Fibroblast of lung (primary cell): ENCODE results near the gene ZNF680. TPM values are rescaled to one million over a fixed set of nuclear protein-coding genes. Genes with fewer than 3 reads are reported as not detected.

Experiments
- DNase-seq, 2 donors: peaks; one replicate each; pipeline versions ENCODE4 v3.0.0 to v3.0.0-alpha.2; 2010; ENCODE audit warnings: low read depth in 2 of 2
- H2AFZ ChIP-seq: 2 replicates; pipeline ENCODE4 v1.5.1; 2012; ENCODE audit warnings: low read length, control low read depth, inconsistent platforms
- H3K27ac ChIP-seq: 2 replicates; pipeline ENCODE4 v1.5.1; 2011; ENCODE audit warnings: low read length, control low read depth; ENCODE audit not compliant: insufficient read depth
- H3K27me3 ChIP-seq: 2 replicates; pipeline ENCODE4 v1.5.1; 2011; ENCODE audit warnings: mild to moderate bottlenecking, low read length; ENCODE audit not compliant: control insufficient read depth, insufficient read depth
- H3K36me3 ChIP-seq: 2 replicates; pipeline ENCODE4 v1.5.1; 2011; ENCODE audit warnings: low read length; ENCODE audit not compliant: control insufficient read depth, insufficient read depth
- H3K4me1 ChIP-seq: 2 replicates; pipeline ENCODE4 v1.5.1; 2011; ENCODE audit warnings: low read length; ENCODE audit not compliant: control insufficient read depth, insufficient read depth; ENCODE audit errors: extremely low read depth
- H3K4me2 ChIP-seq: 2 replicates; pipeline ENCODE4 v1.5.1; 2011; ENCODE audit warnings: low read length, control low read depth; ENCODE audit not compliant: insufficient read depth; ENCODE audit errors: extremely low read depth
- H3K4me3 ChIP-seq, 4 experiments: fragments of 200-600 bp in 1 of 4; sonication (generic) in 1 of 4; replicated peaks in 1 of 4; 2 replicates each; pipeline ENCODE4 v1.5.1; 2011 to 2016; ENCODE audit warnings: low read length in 4 of 4, low read depth in 3 of 4, mild to moderate bottlenecking in 3 of 4, control low read depth in 2 of 4, inconsistent platforms in 1 of 4, mixed read lengths in 1 of 4; ENCODE audit not compliant: insufficient read depth in 1 of 4; ENCODE audit errors: control extremely low read depth in 1 of 4
- H3K79me2 ChIP-seq: 2 replicates; pipeline ENCODE4 v1.5.1; 2012; ENCODE audit warnings: mild to moderate bottlenecking, low read length, inconsistent platforms; ENCODE audit not compliant: control insufficient read depth, insufficient read depth
- H3K9ac ChIP-seq: 2 replicates; pipeline ENCODE4 v1.5.1; 2011; ENCODE audit warnings: mild to moderate bottlenecking, low read length, control low read depth; ENCODE audit not compliant: insufficient read depth
- H3K9me3 ChIP-seq: 2 replicates; pipeline ENCODE4 v1.5.1; 2012; ENCODE audit warnings: low read depth, low read length; ENCODE audit not compliant: control insufficient read depth, insufficient read depth
- H4K20me1 ChIP-seq: 2 replicates; pipeline ENCODE4 v1.5.1; 2011; ENCODE audit warnings: low read length; ENCODE audit not compliant: control insufficient read depth, insufficient read depth; ENCODE audit errors: extremely low read depth
- CTCF ChIP-seq, 2 donors: IDR thresholded peaks in 1 of 2; conservative IDR thresholded peaks in 1 of 2; 1 replicate in 1 of 2; 2 replicates in 1 of 2; pipeline ENCODE4 v1.5.1; 2011 to 2012; ENCODE audit warnings: low read length in 2 of 2, control low read depth in 1 of 2, inconsistent platforms in 1 of 2, low read depth in 1 of 2, mild to moderate bottlenecking in 1 of 2
- EZH2 ChIP-seq: IDR thresholded peaks from 2 replicates; pipeline ENCODE4 v1.5.1; 2012; ENCODE audit warnings: low read length, control low read depth, mild to moderate bottlenecking; ENCODE audit errors: missing control alignments
- polyA plus RNA-seq, 2 donors: library from polyadenylated mRNA; depleted of rRNA in 1 of 2; stranded (reverse) in 1 of 2; unstranded in 1 of 2; fragments of >200 nt; gene quantifications; 2 replicates each; pipeline ENCODE4 v1.2.1, GENCODE V29; 2011 to 2012; ENCODE audit warnings: missing spikeins in 1 of 2
- total RNA-seq: library from RNA; depleted of rRNA; stranded (reverse); fragments of >200 nt; gene quantifications from 2 replicates; pipeline ENCODE4 v1.2.1, GENCODE V29; 2014

ZNF680 gene
- total and polyA plus RNA-seq, 2 donors (not counting 1 experiment from before 2014, with no cell fraction given), result 2.2 to 10.1 TPM

- no peak for TF ChIP-seq EZH2
- no peak for TF ChIP-seq CTCF (conservative IDR thresholded peaks at IDR 0.05 in 1 of 2, IDR thresholded peaks at IDR 0.05 in 1 of 2; ENCODE audit: low read depth in 1 of 2, low read length in 2 of 2)
- no peaks in the 10 kb centered on the region for H3K27me3 ChIP-seq
Measured at GRCh38 chr7:64610997-64611396, 48.1 kb upstream of the ZNF680 start.

GRCh38 chr7:64608116-64608910, 45.4 kb upstream of the ZNF680 start:
- Histone ChIP-seq H4K20me1 (no peaks in the 10 kb centered on the region), H3K4me1 (no peaks in the 10 kb centered on the region), H3K4me2 (no peak overlapping the region), H3K4me3 (no peak overlapping the region), H3K9me3 (no peaks in the 10 kb centered on the region), H3K36me3 (no peaks in the 10 kb centered on the region), H3K27me3 (no peaks in the 10 kb centered on the region), H3K79me2 (no peaks in the 10 kb centered on the region), H3K27ac (no peak overlapping the region), H2AFZ (no peak overlapping the region), H3K9ac (no peak overlapping the region)
- no peak for TF ChIP-seq CTCF (conservative IDR thresholded peaks at IDR 0.05 in 1 of 2, IDR thresholded peaks at IDR 0.05 in 1 of 2; ENCODE audit: low read depth in 1 of 2, low read length in 2 of 2)
- TF ChIP-seq EZH2, result no peak
- no peak for DNase-seq

More at GRCh38 chr7:64610997-64611396, 48.1 kb upstream of the ZNF680 start:
- Histone ChIP-seq H2AFZ (no peak overlapping the region), H3K36me3 (no peaks in the 10 kb centered on the region), H3K79me2 (no peaks in the 10 kb centered on the region), H3K4me1 (no peaks in the 10 kb centered on the region), H3K4me2 (no peak overlapping the region), H3K27ac (no peak overlapping the region), H3K4me3 (no peak overlapping the region), H4K20me1 (no peaks in the 10 kb centered on the region), H3K9me3 (no peaks in the 10 kb centered on the region), H3K9ac (no peak overlapping the region)
- DNase-seq, result no peak

GRCh38 chr7:64606385-64606784, 43.5 kb upstream of the ZNF680 start:
- Histone ChIP-seq H3K36me3 (no peaks in the 10 kb centered on the region), H4K20me1 (no peaks in the 10 kb centered on the region), H3K4me1 (no peaks in the 10 kb centered on the region), H2AFZ (no peak overlapping the region), H3K27me3 (no peaks in the 10 kb centered on the region), H3K4me3 (no peak overlapping the region), H3K4me2 (no peak overlapping the region), H3K9ac (no peak overlapping the region), H3K27ac (no peak overlapping the region), H3K9me3 (no peaks in the 10 kb centered on the region), H3K79me2 (no peaks in the 10 kb centered on the region)
- no peak for TF ChIP-seq EZH2
- no peak for TF ChIP-seq CTCF (conservative IDR thresholded peaks at IDR 0.05 in 1 of 2, IDR thresholded peaks at IDR 0.05 in 1 of 2; ENCODE audit: low read depth in 1 of 2, low read length in 2 of 2)
- no peak for DNase-seq
